Measurements from ENCODE around the gene PRRC2B. TPM values are rescaled to one million over a fixed set of nuclear protein-coding genes. Genes with fewer than 3 reads are reported as not detected.

Gene PRRC2B
- total and polyA plus RNA-seq, 2 experiments from 2014 or later: 30.9 to 53.7 TPM

- Histone ChIP-seq H3K27me3 (replicated peaks; ENCODE audit: insufficient read depth) (no peaks in the 10 kb centered on the region), H3K36me3 (ENCODE audit: low read depth) (no peaks in the 10 kb centered on the region; the same call in 1 of the 2 replicates), H4K20me1 (ENCODE audit: insufficient read depth) (no peaks in the 10 kb centered on the region), H2AFZ (no peak overlapping the region), H3K4me1 (ENCODE audit: insufficient read depth) (peaks cover 4% of the 10 kb centered on the region; the same call in 1 of the 2 replicates), H3F3A (ENCODE audit: insufficient read depth) (no peaks in the 10 kb centered on the region; the same call in 1 of the 2 replicates), H3K9ac (no peak overlapping the region), H3K9me3 (ENCODE audit: low read depth) (no peaks in the 10 kb centered on the region), H3K4me2 (ENCODE audit: unreplicated experiment) (no peak overlapping the region), H3K79me2 (ENCODE audit: insufficient read depth) (peaks cover 16% of the 10 kb centered on the region), H3K4me3 (no peak overlapping the region), H3K9me2 (ENCODE audit: insufficient read depth) (no peaks in the 10 kb centered on the region), H3K27ac (no peak overlapping the region)
- DNase-seq: no peak
- no peak for TF ChIP-seq EZH2 (IDR thresholded peaks at IDR 0.05; ENCODE audit: insufficient read depth, poor library complexity, severe bottlenecking)
- no peak for TF ChIP-seq EZH2phosphoT487 (IDR thresholded peaks at IDR 0.05; ENCODE audit: insufficient read depth, low read depth)
- in situ Hi-C loops (cut with MboI): no loop called here
- 84% methylated on average over 19 of the region's 19 CpGs for WGBS, 2 experiments (ENCODE audit: low coverage in 1 of 2, low lambda C conversion rate in 2 of 2, missing lambda C conversion rate in 2 of 2)
Observed at GRCh38 chr9:131525643-131526565, 132.0 kb downstream of the PRRC2B start.

GRCh38 chr9:131528186-131528585 lies 134.3 kb downstream of the PRRC2B start:
- DNase-seq: no peak
- no peaks in the 10 kb centered on the region; the same call in 1 of the 2 replicates for H3F3A ChIP-seq (ENCODE audit: insufficient read depth)
- H3K4me3 ChIP-seq: no peak overlapping the region
- H3K27me3 ChIP-seq (replicated peaks; ENCODE audit: insufficient read depth): no peaks in the 10 kb centered on the region
- H3K36me3 ChIP-seq (ENCODE audit: low read depth): no peaks in the 10 kb centered on the region; the same call in 1 of the 2 replicates
- peaks cover 17% of the 10 kb centered on the region for H3K79me2 ChIP-seq (ENCODE audit: insufficient read depth)
- H3K9me2 ChIP-seq (ENCODE audit: insufficient read depth): no peaks in the 10 kb centered on the region
- in situ Hi-C loops (cut with MboI): no loop called here
- no peak overlapping the region for H2AFZ ChIP-seq
- no peaks in the 10 kb centered on the region for H3K9me3 ChIP-seq (ENCODE audit: low read depth)
- TF ChIP-seq EZH2phosphoT487 (IDR thresholded peaks at IDR 0.05; ENCODE audit: insufficient read depth, low read depth): no peak
- TF ChIP-seq EZH2 (IDR thresholded peaks at IDR 0.05; ENCODE audit: insufficient read depth, poor library complexity, severe bottlenecking): no peak
- H3K9ac ChIP-seq: no peak overlapping the region
- 81 to 85% methylated on average over 7 of the region's 7 CpGs for WGBS, 2 experiments (ENCODE audit: low coverage in 1 of 2, low lambda C conversion rate in 2 of 2, missing lambda C conversion rate in 2 of 2)
- H3K27ac ChIP-seq: no peak overlapping the region
- peaks cover 4% of the 10 kb centered on the region; the same call in 1 of the 2 replicates for H3K4me1 ChIP-seq (ENCODE audit: insufficient read depth)
- H4K20me1 ChIP-seq (ENCODE audit: insufficient read depth): no peaks in the 10 kb centered on the region
- no peak overlapping the region for H3K4me2 ChIP-seq (ENCODE audit: unreplicated experiment)

GRCh38 chr9:131528886-131529505 lies 135.1 kb downstream of the PRRC2B start:
- no peak overlapping the region for H3K9ac ChIP-seq
- 96 to 97% methylated on average over 26 to 35 of the region's 35 CpGs for WGBS, 2 experiments (ENCODE audit: low coverage in 1 of 2, low lambda C conversion rate in 2 of 2, missing lambda C conversion rate in 2 of 2)
- peaks cover 17% of the 10 kb centered on the region for H3K79me2 ChIP-seq (ENCODE audit: insufficient read depth)
- H3K4me1 ChIP-seq (ENCODE audit: insufficient read depth): peaks cover 4% of the 10 kb centered on the region; the same call in 1 of the 2 replicates
- in situ Hi-C loops (cut with MboI): no loop called here
- H3K27ac ChIP-seq: no peak overlapping the region
- no peak for DNase-seq
- H3K4me2 ChIP-seq (ENCODE audit: unreplicated experiment): no peak overlapping the region
- no peaks in the 10 kb centered on the region for H3K27me3 ChIP-seq (replicated peaks; ENCODE audit: insufficient read depth)
- no peaks in the 10 kb centered on the region; the same call in 1 of the 2 replicates for H3F3A ChIP-seq (ENCODE audit: insufficient read depth)
- no peaks in the 10 kb centered on the region; the same call in 1 of the 2 replicates for H3K36me3 ChIP-seq (ENCODE audit: low read depth)
- no peaks in the 10 kb centered on the region for H4K20me1 ChIP-seq (ENCODE audit: insufficient read depth)
- no peaks in the 10 kb centered on the region for H3K9me2 ChIP-seq (ENCODE audit: insufficient read depth)
- H3K4me3 ChIP-seq: no peak overlapping the region
- no peak overlapping the region for H2AFZ ChIP-seq
- no peaks in the 10 kb centered on the region for H3K9me3 ChIP-seq (ENCODE audit: low read depth)
- TF ChIP-seq EZH2 (IDR thresholded peaks at IDR 0.05; ENCODE audit: insufficient read depth, poor library complexity, severe bottlenecking) (no peak), EZH2phosphoT487 (IDR thresholded peaks at IDR 0.05; ENCODE audit: insufficient read depth, low read depth) (no peak)
